ENCODE results near the gene UNC79.

DNA sequence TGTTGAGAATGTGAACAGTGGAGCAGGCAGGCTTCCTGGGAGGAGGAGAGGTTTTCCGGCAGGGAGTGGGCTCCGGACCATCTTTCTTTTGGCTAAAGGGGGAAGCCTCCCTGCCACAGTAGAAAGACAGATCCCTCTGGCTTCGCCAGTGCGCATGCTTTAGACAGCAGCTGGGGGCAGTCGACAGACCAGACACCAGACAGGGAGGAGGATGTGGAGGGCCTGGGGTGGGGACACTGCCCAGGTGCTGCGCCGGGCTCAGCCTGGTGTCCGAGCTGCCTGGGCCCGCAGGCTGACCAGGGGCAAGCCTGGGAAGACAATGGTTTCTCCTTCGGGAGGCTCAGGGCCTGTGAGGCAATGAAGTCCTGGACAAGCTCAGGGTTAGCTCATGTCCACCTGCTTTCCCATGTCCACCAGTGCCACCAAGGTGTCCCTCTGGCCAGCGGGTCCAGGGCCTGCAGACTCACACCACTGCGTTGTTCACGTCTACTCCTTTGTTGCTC lies 290.3 kb downstream of the UNC79 start:
- no peak for TF ChIP-seq CTCF (IDR thresholded peaks at IDR 0.05 in 4 of 5, conservative IDR thresholded peaks at IDR 0.05 in 1 of 5)
- no peak for TF ChIP-seq POLR2A (IDR thresholded peaks at IDR 0.05)

All from gastrocnemius medialis (tissue), 4 donors.